Peyer's patch (tissue), 4 donors: ENCODE data around the gene NCCRP1.

ENCODE experiments used
- POLR2A ChIP-seq, 2 donors: fragments of 450-650 bp; IDR thresholded peaks; one replicate each; pipeline ENCODE4 v1.5.1; 2017; ENCODE audit warnings: antibody characterized with exemption in 2 of 2, mild to moderate bottlenecking in 2 of 2, moderate library complexity in 2 of 2
- TF ChIP-seq, protein P1 (sequence below), 6 experiments: fragments of 450-650 bp in 4 of 6; fragments of 200-600 bp in 2 of 6; sonication (generic) in 1 of 6; IDR thresholded peaks; one replicate each; pipeline ENCODE4 v1.5.1; 2017 to 2019; ENCODE audit warnings: antibody characterized with exemption in 6 of 6, mild to moderate bottlenecking in 3 of 6, moderate library complexity in 1 of 6

DNA sequence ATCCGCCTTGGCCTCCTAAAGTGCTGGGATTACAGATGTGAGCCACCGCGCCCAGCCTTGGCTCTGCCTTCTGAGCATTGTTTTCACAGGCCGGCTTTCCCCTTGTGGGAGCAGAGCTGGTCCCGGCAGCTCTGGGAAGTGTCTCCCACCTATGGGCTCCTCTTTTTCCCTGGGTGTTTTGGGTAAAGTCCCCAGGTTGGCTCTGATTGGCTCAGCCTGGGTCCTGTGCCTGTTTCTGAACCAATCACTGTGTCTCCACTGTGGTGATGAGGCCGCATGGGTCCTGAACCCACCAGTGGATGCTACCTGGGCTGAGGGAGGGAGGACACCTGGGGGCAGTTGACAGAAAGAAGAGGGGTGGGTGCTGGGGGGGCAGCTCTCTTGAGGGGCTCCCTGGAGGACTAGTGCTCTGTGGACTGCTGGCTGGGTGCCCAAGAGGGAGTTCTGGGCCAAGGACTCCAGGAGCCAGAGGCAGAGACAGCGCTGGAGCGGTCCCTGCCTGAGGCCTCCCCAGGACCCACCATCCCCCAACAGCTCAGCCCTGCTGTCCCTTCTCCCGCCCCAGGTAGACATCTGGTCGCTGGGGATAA lies 19.6 kb upstream of the NCCRP1 start:
- TF ChIP-seq, protein P1, sequence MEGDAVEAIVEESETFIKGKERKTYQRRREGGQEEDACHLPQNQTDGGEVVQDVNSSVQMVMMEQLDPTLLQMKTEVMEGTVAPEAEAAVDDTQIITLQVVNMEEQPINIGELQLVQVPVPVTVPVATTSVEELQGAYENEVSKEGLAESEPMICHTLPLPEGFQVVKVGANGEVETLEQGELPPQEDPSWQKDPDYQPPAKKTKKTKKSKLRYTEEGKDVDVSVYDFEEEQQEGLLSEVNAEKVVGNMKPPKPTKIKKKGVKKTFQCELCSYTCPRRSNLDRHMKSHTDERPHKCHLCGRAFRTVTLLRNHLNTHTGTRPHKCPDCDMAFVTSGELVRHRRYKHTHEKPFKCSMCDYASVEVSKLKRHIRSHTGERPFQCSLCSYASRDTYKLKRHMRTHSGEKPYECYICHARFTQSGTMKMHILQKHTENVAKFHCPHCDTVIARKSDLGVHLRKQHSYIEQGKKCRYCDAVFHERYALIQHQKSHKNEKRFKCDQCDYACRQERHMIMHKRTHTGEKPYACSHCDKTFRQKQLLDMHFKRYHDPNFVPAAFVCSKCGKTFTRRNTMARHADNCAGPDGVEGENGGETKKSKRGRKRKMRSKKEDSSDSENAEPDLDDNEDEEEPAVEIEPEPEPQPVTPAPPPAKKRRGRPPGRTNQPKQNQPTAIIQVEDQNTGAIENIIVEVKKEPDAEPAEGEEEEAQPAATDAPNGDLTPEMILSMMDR (IDR thresholded peaks at IDR 0.05): no peak
- TF ChIP-seq POLR2A (IDR thresholded peaks at IDR 0.05): no peak
